Pancreas (tissue), 10 donors: ENCODE results near the gene USP44. TPM values are rescaled to one million over a fixed set of nuclear protein-coding genes. Genes with fewer than 3 reads are reported as not detected.
A peak's percentile ranks its signal among the peaks of the same experiment; 100 is the strongest.

Experiments used
- ATAC-seq, 4 donors: fragments of 200-7000 bp; cut with Tn5 transposase; one replicate each; pipeline versions ENCODE4 v1.8.0 to v1.9.1; 2020; ENCODE audit warnings: mild to moderate bottlenecking in 4 of 4, moderate library complexity in 4 of 4
- DNase-seq, 6 donors: peaks; one replicate each; pipeline ENCODE4 v3.0.0-alpha.2; 2020
- FAIRE-seq: peaks from 2 replicates; lab custom pipeline; 2012; peaks lifted over from hg19 to GRCh38; lab: Jason Lieb, UNC
- H3K27ac ChIP-seq, 4 donors: fragments of 200-600 bp; sonication (generic); 1 replicate in 3 of 4; 2 replicates in 1 of 4; pipeline versions ENCODE4 v1.5.0 to v1.8.0; 2020
- H3K27me3 ChIP-seq, 4 donors: fragments of 200-600 bp; one replicate each; pipeline ENCODE4 v1.8.0; 2021
- H3K36me3 ChIP-seq, 3 donors: fragments of 200-600 bp; sonication (generic) in 1 of 3; one replicate each; pipeline versions ENCODE4 v1.5.0 to v1.8.0; 2020 to 2021
- H3K4me1 ChIP-seq, 3 donors: fragments of 200-600 bp; one replicate each; pipeline ENCODE4 v1.8.0; 2021
- H3K4me3 ChIP-seq, 4 donors: fragments of 200-600 bp; sonication (generic) in 2 of 4; one replicate each; pipeline versions ENCODE4 v1.5.0 to v1.8.0; 2020 to 2021
- H3K9me3 ChIP-seq, 4 donors: fragments of 200-600 bp; one replicate each; pipeline ENCODE4 v1.8.0; 2021
- CTCF ChIP-seq, 4 donors: fragments of 200-600 bp; sonication (generic) in 3 of 4; IDR thresholded peaks; one replicate each; pipeline versions ENCODE4 v1.5.0 to v1.8.0; 2021; ENCODE audit warnings: antibody characterized with exemption in 4 of 4
- WGBS, 2 donors: extraction: QIAGEN DNeasy Blood & Tissue Kit; methylation state at CpG; one replicate each; pipeline ENCODE4 v1.1.7; 2013; 5-methylcytosine and 5-hydroxymethylcytosine counted together
- intact Hi-C, 3 donors: fragments of 100-400 bp; cut with DNase I; formaldehyde crosslinking; loops; one replicate each; pipeline versions ENCODE4 v1.11.1 to v1.14.2; 2022
- polyA plus RNA-seq, 2 donors: library from polyadenylated mRNA; stranded (reverse); fragments of 200-250 nt; gene quantifications; one replicate each; pipeline ENCODE4 v1.2.3, GENCODE V29; 2013
- total RNA-seq, 6 donors: library from RNA; stranded (reverse); fragmentation: NEBNext Ultra II Directional in 4 of 6; extraction: Animal tissue kit (Norgen Biotek cat#: 25700) in 4 of 6; gene quantifications; one replicate each; pipeline versions ENCODE4 v1.2.1 to v1.2.4, GENCODE V29; 2021 to 2023
- donor health status: healthy with polysubstance abuse.
- donor health status: DM: no; HTN: no; CAD: no; lungs with moderate emphysema.
- donor health status: DM: no; HTN: no; CAD: no.
- donor health status: control.
- donor health status: control.
- donor health status: Bipolar disorder and iron deficiency.
- donor health status: DM: yes; HTN: yes; CAD: no.
- donor health status: DM: no; HTN: no; CAD: no.
- donor health status: DM: no; HTN: no; CAD: no.
- donor health status: DM: yes; HTN: yes; CAD: no.

Gene USP44
- total and polyA plus RNA-seq, 8 donors, result 2.1 to 4.3 (median 2.4) TPM

- no peak for TF ChIP-seq CTCF (IDR thresholded peaks at IDR 0.05)
- H3K36me3 ChIP-seq, result peaks cover 0 to 40% (median 34%) of the 10 kb centered on the region in 3 donors
- no peak for FAIRE-seq
- intact Hi-C loops, result no loop called here
- 74 to 78% methylated on average over 3 of the region's 3 CpGs for WGBS, 2 donors
- peaks cover 0 to 9% (median 7%) of the 10 kb centered on the region in 3 donors for H3K4me1 ChIP-seq
- no peak overlapping the region for H3K4me3 ChIP-seq
- H3K27me3 ChIP-seq, result no peaks in the 10 kb centered on the region
- no peak overlapping the region for H3K27ac ChIP-seq
- H3K9me3 ChIP-seq, result no peaks in the 10 kb centered on the region
- no peak for DNase-seq
- no peak for ATAC-seq
Observed at GRCh38 chr12:95509300-95509699, 42.0 kb downstream of the USP44 start.

- ATAC-seq (peak in 3 of 4 donors; percentile 16 to 49 (median 39)), FAIRE-seq (no peak), DNase-seq (no peak)
- 63 to 67% methylated on average over 10 of the region's 10 CpGs for WGBS, 2 donors
- Histone ChIP-seq H3K4me3 (no peak overlapping the region), H3K27ac (no peak overlapping the region), H3K9me3 (no peaks in the 10 kb centered on the region), H3K36me3 (peaks cover 0 to 21% (median 13%) of the 10 kb centered on the region in 3 donors), H3K4me1 (peaks cover 0 to 20% (median 7%) of the 10 kb centered on the region in 3 donors), H3K27me3 (no peaks in the 10 kb centered on the region)
- TF ChIP-seq CTCF (IDR thresholded peaks at IDR 0.05), result no peak
- intact Hi-C loops, result no loop called here
Observed at GRCh38 chr12:95506707-95507523, 44.4 kb downstream of the USP44 start.

DNA sequence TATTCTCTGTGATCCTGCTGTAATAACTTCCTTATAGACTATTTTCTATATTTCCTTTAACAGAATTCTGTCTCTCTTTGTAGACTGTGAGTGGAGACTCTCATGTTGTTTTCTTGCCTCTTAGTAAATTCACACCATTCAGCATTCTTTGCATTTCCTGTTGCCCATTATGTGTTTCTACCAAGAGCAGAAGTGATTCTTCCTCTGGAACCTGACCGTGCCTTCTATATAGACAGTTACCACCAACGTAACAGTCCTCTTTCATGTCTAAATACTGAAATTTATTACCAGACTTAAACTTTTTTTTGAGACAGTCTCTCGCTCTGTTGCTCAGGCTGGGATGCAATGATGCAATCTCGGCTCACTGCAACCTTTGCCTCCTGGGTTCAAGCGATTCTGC is 46.2 kb downstream of the USP44 start:
- H3K36me3 ChIP-seq, result peaks cover 0 to 15% (median 7%) of the 10 kb centered on the region in 3 donors
- no peaks in the 10 kb centered on the region for H3K27me3 ChIP-seq
- no peaks in the 10 kb centered on the region for H3K9me3 ChIP-seq
- intact Hi-C loops, result no loop called here
- H3K4me3 ChIP-seq, result no peak overlapping the region
- WGBS, 2 donors, result 97 to 98% methylated on average over 5 of the region's 5 CpGs
- peak overlapping the region in 2 of 4 donors; percentile 12 to 25 for H3K27ac ChIP-seq
- FAIRE-seq (no peak), ATAC-seq (no peak), DNase-seq (no peak)
- H3K4me1 ChIP-seq, result peaks cover 0 to 20% (median 7%) of the 10 kb centered on the region in 3 donors
- TF ChIP-seq CTCF (IDR thresholded peaks at IDR 0.05), result no peak

GRCh38 chr12:95504140-95504539 is 47.1 kb downstream of the USP44 start:
- ATAC-seq, result peak; percentile 87 to 94 (median 90)
- intact Hi-C loops, result no loop called here
- H3K9me3 ChIP-seq, result no peaks in the 10 kb centered on the region
- no peak overlapping the region for H3K4me3 ChIP-seq
- no peak for TF ChIP-seq CTCF (IDR thresholded peaks at IDR 0.05)
- no peaks in the 10 kb centered on the region for H3K27me3 ChIP-seq
- H3K27ac ChIP-seq, result peak overlapping the region in 2 of 4 donors; percentile 43 to 79
- WGBS, 2 donors, result 54 to 58% methylated on average over 4 of the region's 4 CpGs
- no peak for FAIRE-seq
- peaks cover 0 to 20% (median 7%) of the 10 kb centered on the region in 3 donors for H3K4me1 ChIP-seq
- DNase-seq, result peak in 3 of 6 donors; percentile 26 to 37 (median 27)
- peaks cover 0 to 15% (median 12%) of the 10 kb centered on the region in 3 donors for H3K36me3 ChIP-seq

GRCh38 chr12:95499772-95500171 is 51.5 kb downstream of the USP44 start:
- Histone ChIP-seq H3K4me1 (peaks cover 0 to 26% (median 10%) of the 10 kb centered on the region in 3 donors), H3K9me3 (no peaks in the 10 kb centered on the region), H3K27me3 (no peaks in the 10 kb centered on the region), H3K4me3 (no peak overlapping the region), H3K27ac (no peak overlapping the region), H3K36me3 (peaks cover 0 to 30% (median 19%) of the 10 kb centered on the region in 3 donors)
- ATAC-seq, result no peak
- WGBS, 2 donors, result 93 to 97% methylated on average over 2 of the region's 2 CpGs
- FAIRE-seq, result no peak
- no peak for TF ChIP-seq CTCF (IDR thresholded peaks at IDR 0.05)
- intact Hi-C loops, result no loop called here
- no peak for DNase-seq
